Neuronal stem cell (in vitro differentiated cells): ENCODE data around the gene CHST8.
A peak's percentile ranks its signal among the peaks of the same experiment; 100 is the strongest.

Experiments used
- DNase-seq: peaks from one replicate; pipeline ENCODE4 v3.0.0-alpha.2; 2013; ENCODE audit warnings: low spot score
- H2AFZ ChIP-seq: one replicate; pipeline ENCODE4 v1.6.1; 2013; ENCODE audit warnings: mild to moderate bottlenecking, low read length, inconsistent platforms
- H2AK5ac ChIP-seq: 2 replicates; pipeline ENCODE4 v1.6.1; 2013; ENCODE audit warnings: low read depth, mild to moderate bottlenecking, inconsistent platforms, low read length, moderate library complexity, mixed read lengths
- H2BK120ac ChIP-seq: 2 replicates; pipeline ENCODE4 v1.6.1; 2013; ENCODE audit warnings: low read depth, mild to moderate bottlenecking, inconsistent platforms, low read length, moderate library complexity, mixed read lengths
- H2BK12ac ChIP-seq: one replicate; pipeline ENCODE4 v1.6.1; 2013; ENCODE audit warnings: low read length, inconsistent platforms
- H2BK15ac ChIP-seq: 2 replicates; pipeline ENCODE4 v1.6.1; 2013; ENCODE audit warnings: mild to moderate bottlenecking, low read length, inconsistent platforms, mixed read lengths
- H2BK5ac ChIP-seq: one replicate; pipeline ENCODE4 v1.6.1; 2013; ENCODE audit warnings: inconsistent platforms, mild to moderate bottlenecking, low read length, moderate library complexity
- H3K14ac ChIP-seq: one replicate; pipeline ENCODE4 v1.6.1; 2013; ENCODE audit warnings: low read length, inconsistent platforms
- H3K18ac ChIP-seq: 2 replicates; pipeline ENCODE4 v1.6.1; 2013; ENCODE audit warnings: low read length, inconsistent platforms
- H3K23ac ChIP-seq: 2 replicates; pipeline ENCODE4 v1.6.1; 2013; ENCODE audit warnings: low read depth, mild to moderate bottlenecking, mixed read lengths, low read length, inconsistent platforms; ENCODE audit not compliant: poor library complexity
- H3K27ac ChIP-seq: replicated peaks from 3 replicates; pipeline ENCODE4 v1.5.1; 2013; ENCODE audit warnings: low read length, inconsistent platforms
- H3K27me3 ChIP-seq, 3 experiments: 2 replicates each; pipeline ENCODE4 v1.6.1; 2013; ENCODE audit warnings: low read length in 3 of 3, mild to moderate bottlenecking in 2 of 3, inconsistent platforms in 1 of 3, low read depth in 1 of 3, mixed read lengths in 1 of 3, moderate library complexity in 1 of 3; ENCODE audit not compliant: control insufficient read depth in 3 of 3, insufficient read depth in 3 of 3
- H3K36me3 ChIP-seq, 2 donors: replicated peaks in 1 of 2; 2 replicates each; pipeline ENCODE4 v1.6.1; 2013; ENCODE audit warnings: low read length in 2 of 2; ENCODE audit not compliant: control insufficient read depth in 2 of 2, insufficient read depth in 2 of 2
- H3K4ac ChIP-seq: 2 replicates; pipeline ENCODE4 v1.6.1; 2013; ENCODE audit warnings: inconsistent platforms, mild to moderate bottlenecking, low read length, moderate library complexity
- H3K4me1 ChIP-seq, 2 donors: 1 replicate in 1 of 2; 2 replicates in 1 of 2; pipeline ENCODE4 v1.6.1; 2013; ENCODE audit warnings: low read length in 2 of 2, low read depth in 1 of 2; ENCODE audit not compliant: control insufficient read depth in 2 of 2, insufficient read depth in 1 of 2
- H3K4me2 ChIP-seq: one replicate; pipeline ENCODE4 v1.6.1; 2013; ENCODE audit warnings: mild to moderate bottlenecking, low read length, inconsistent platforms; ENCODE audit not compliant: insufficient read depth, poor library complexity, severe bottlenecking
- H3K4me3 ChIP-seq, 2 donors: 2 replicates each; pipeline ENCODE4 v1.5.1; 2013; ENCODE audit warnings: low read length in 2 of 2, mild to moderate bottlenecking in 2 of 2, inconsistent platforms in 1 of 2, moderate library complexity in 1 of 2
- H3K79me1 ChIP-seq: one replicate; pipeline ENCODE4 v1.6.1; 2013; ENCODE audit warnings: low read depth, mild to moderate bottlenecking, inconsistent platforms, low read length, moderate library complexity
- H3K9ac ChIP-seq: one replicate; pipeline ENCODE4 v1.6.1; 2013; ENCODE audit warnings: mild to moderate bottlenecking, low read depth, low read length, inconsistent platforms; ENCODE audit not compliant: poor library complexity
- H3K9me3 ChIP-seq, 2 donors: replicated peaks in 1 of 2; 2 replicates each; pipeline versions ENCODE3 to v1.6.1; 2013; ENCODE audit warnings: low read length in 2 of 2, mild to moderate bottlenecking in 2 of 2, inconsistent platforms in 1 of 2, low read depth in 1 of 2, mixed read lengths in 1 of 2, moderate library complexity in 1 of 2; ENCODE audit not compliant: control insufficient read depth in 2 of 2, insufficient read depth in 1 of 2
- H4K8ac ChIP-seq: one replicate; pipeline ENCODE4 v1.6.1; 2013; ENCODE audit warnings: low read depth, mild to moderate bottlenecking, inconsistent platforms, low read length, moderate library complexity
- H4K91ac ChIP-seq: one replicate; pipeline ENCODE4 v1.6.1; 2013; ENCODE audit warnings: low read length, low read depth, mild to moderate bottlenecking, inconsistent platforms; ENCODE audit not compliant: poor library complexity
- WGBS, 2 donors: extraction: QIAGEN DNeasy Blood & Tissue Kit; methylation state at CpG; one replicate each; pipeline ENCODE4 v1.1.7; 2013; ENCODE audit warnings: missing lambda C conversion rate in 2 of 2, mixed read lengths in 1 of 2; ENCODE audit not compliant: insufficient read length in 2 of 2, insufficient replicate concordance in 1 of 2; ENCODE audit errors: extremely low coverage in 2 of 2; 5-methylcytosine and 5-hydroxymethylcytosine counted together

The CHST8 gene

GRCh38 chr19:33775731-33776487 is 154.2 kb downstream of the CHST8 start:
- Histone ChIP-seq H2BK12ac (no peak overlapping the region), H2AK5ac (peak overlapping the region; percentile 9), H2BK5ac (no peak overlapping the region), H4K91ac (no peak overlapping the region), H3K79me1 (peaks cover 2% of the 10 kb centered on the region), H3K4me3 (peak overlapping the region in 1 of 2 donors; percentile 9), H2AFZ (no peak overlapping the region), H3K9ac (peak overlapping the region; percentile 2), H3K4me2 (no peak overlapping the region), H3K18ac (no peak overlapping the region), H3K27ac (no peak overlapping the region), H3K4me1 (peaks cover 5 to 6% of the 10 kb centered on the region in 2 donors), H3K23ac (no peak overlapping the region), H2BK120ac (no peak overlapping the region), H3K9me3 (peaks cover 0 to 4% of the 10 kb centered on the region in 2 donors), H3K27me3 (peaks cover 2 to 21% (median 20%) of the 10 kb centered on the region in 3 experiments), H2BK15ac (peak overlapping the region; percentile 49), H3K36me3 (no peaks in the 10 kb centered on the region), H3K4ac (no peak overlapping the region), H3K14ac (no peak overlapping the region), H4K8ac (no peak overlapping the region)
- no CpG with 5 or more reads among the region's 9 CpGs for WGBS, 2 donors
- no peak for DNase-seq

- no CpG with 5 or more reads among the region's 9 CpGs for WGBS, 2 donors
- Histone ChIP-seq H2AFZ (no peak overlapping the region), H3K23ac (peak overlapping the region; percentile 1), H2AK5ac (peak overlapping the region; percentile 94), H3K36me3 (no peaks in the 10 kb centered on the region), H2BK12ac (no peak overlapping the region), H2BK120ac (no peak overlapping the region), H3K4me1 (peaks cover 5 to 6% of the 10 kb centered on the region in 2 donors), H3K27me3 (peaks cover 2 to 28% (median 18%) of the 10 kb centered on the region in 3 experiments), H3K4me2 (no peak overlapping the region), H4K91ac (no peak overlapping the region), H3K4ac (no peak overlapping the region), H3K18ac (peak overlapping the region; percentile 71), H2BK5ac (no peak overlapping the region), H4K8ac (no peak overlapping the region), H3K14ac (peak overlapping the region; percentile 94), H2BK15ac (peak overlapping the region; percentile 75), H3K4me3 (no peak overlapping the region), H3K9ac (no peak overlapping the region), H3K9me3 (peaks cover 0 to 4% of the 10 kb centered on the region in 2 donors), H3K27ac (no peak overlapping the region), H3K79me1 (peaks cover 2% of the 10 kb centered on the region)
- no peak for DNase-seq
Measured at GRCh38 chr19:33777351-33777750, 155.6 kb downstream of the CHST8 start.

- peaks cover 5 to 6% of the 10 kb centered on the region in 2 donors for H3K4me1 ChIP-seq
- H2BK12ac ChIP-seq = peak overlapping the region; percentile 22
- peaks cover 0 to 4% of the 10 kb centered on the region in 2 donors for H3K9me3 ChIP-seq
- no CpG with 5 or more reads among the region's 17 CpGs for WGBS, 2 donors
- peak overlapping the region; percentile 76 for H3K4ac ChIP-seq
- H3K36me3 ChIP-seq = no peaks in the 10 kb centered on the region
- peak overlapping the region; percentile 94 for H2AK5ac ChIP-seq
- no peak overlapping the region for H3K9ac ChIP-seq
- no peak overlapping the region for H3K4me3 ChIP-seq
- no peak overlapping the region for H2AFZ ChIP-seq
- no peaks in the 10 kb centered on the region for H3K79me1 ChIP-seq
- H4K91ac ChIP-seq = no peak overlapping the region
- no peak overlapping the region for H4K8ac ChIP-seq
- peak overlapping the region; percentile 71 for H3K18ac ChIP-seq
- H3K4me2 ChIP-seq = no peak overlapping the region
- peak overlapping the region; percentile 1 for H3K23ac ChIP-seq
- H3K14ac ChIP-seq = peak overlapping the region; percentile 94
- no peak overlapping the region for H2BK120ac ChIP-seq
- H3K27ac ChIP-seq = no peak overlapping the region
- peaks cover 2 to 28% (median 18%) of the 10 kb centered on the region in 3 experiments for H3K27me3 ChIP-seq
- no peak for DNase-seq
- H2BK5ac ChIP-seq = no peak overlapping the region
- no peak overlapping the region for H2BK15ac ChIP-seq
Measured at GRCh38 chr19:33777753-33778088, 156.0 kb downstream of the CHST8 start.

- peak overlapping the region; percentile 91 for H2AFZ ChIP-seq
- H3K27me3 ChIP-seq = peaks cover 2 to 28% (median 18%) of the 10 kb centered on the region in 3 experiments
- no peak overlapping the region for H2BK5ac ChIP-seq
- peak overlapping the region; percentile 42 for H3K4me2 ChIP-seq
- H2BK12ac ChIP-seq = peak overlapping the region; percentile 12
- WGBS, 2 donors = no CpG with 5 or more reads among the region's 49 CpGs
- peak overlapping the region in 1 of 2 donors; percentile 66 for H3K4me3 ChIP-seq
- no peak overlapping the region for H3K27ac ChIP-seq
- peak overlapping the region; percentile 1 for H3K23ac ChIP-seq
- H3K79me1 ChIP-seq = no peaks in the 10 kb centered on the region
- H2AK5ac ChIP-seq = no peak overlapping the region
- H4K8ac ChIP-seq = no peak overlapping the region
- no peaks in the 10 kb centered on the region for H3K36me3 ChIP-seq
- no peak overlapping the region for H2BK120ac ChIP-seq
- no peak overlapping the region for H3K14ac ChIP-seq
- H3K4ac ChIP-seq = no peak overlapping the region
- no peak overlapping the region for H3K9ac ChIP-seq
- H2BK15ac ChIP-seq = no peak overlapping the region
- no peak overlapping the region for H4K91ac ChIP-seq
- peak overlapping the region; percentile 55 for H3K18ac ChIP-seq
- H3K4me1 ChIP-seq = peaks cover 5 to 6% of the 10 kb centered on the region in 2 donors
- peak; percentile 82 for DNase-seq
- H3K9me3 ChIP-seq = peaks cover 0 to 4% of the 10 kb centered on the region in 2 donors
Measured at GRCh38 chr19:33778089-33778791, 156.5 kb downstream of the CHST8 start.
